Body of pancreas (tissue), 4 donors: ENCODE measurements around the gene GRID2.

ENCODE experiments used
- POLR2A ChIP-seq, 3 donors: fragments of 450-650 bp; IDR thresholded peaks; one replicate each; pipeline ENCODE4 v1.6.1; 2016; ENCODE audit warnings: antibody characterized with exemption in 3 of 3, mild to moderate bottlenecking in 2 of 3
- TF ChIP-seq, protein P1 (sequence below), 7 experiments: fragments of 450-650 bp in 4 of 7; fragments of 200-600 bp in 3 of 7; sonication (generic) in 3 of 7; IDR thresholded peaks; one replicate each; pipeline ENCODE4 v1.5.1; 2016 to 2019; ENCODE audit warnings: antibody characterized with exemption in 7 of 7

DNA sequence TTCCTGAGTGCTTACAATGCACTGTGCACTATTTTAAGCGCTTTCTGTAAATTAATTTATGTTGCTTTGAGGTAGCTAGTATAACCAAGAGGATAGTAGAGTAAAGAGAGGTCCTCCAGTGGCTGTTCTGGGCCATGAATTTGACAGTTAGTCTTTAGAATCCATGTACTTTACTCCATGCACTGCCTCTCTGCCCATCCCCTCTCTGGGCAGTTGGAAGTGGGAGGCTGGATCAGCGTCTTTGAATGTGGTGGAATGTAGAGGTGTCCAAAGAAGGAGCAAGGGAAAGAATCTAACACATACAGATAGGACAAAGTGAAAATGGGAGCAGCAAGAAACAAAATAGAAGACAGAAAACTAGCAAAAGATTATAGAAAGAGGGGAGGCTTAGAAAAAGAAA, 712.6 kb downstream of the GRID2 start:
- TF ChIP-seq, protein P1, sequence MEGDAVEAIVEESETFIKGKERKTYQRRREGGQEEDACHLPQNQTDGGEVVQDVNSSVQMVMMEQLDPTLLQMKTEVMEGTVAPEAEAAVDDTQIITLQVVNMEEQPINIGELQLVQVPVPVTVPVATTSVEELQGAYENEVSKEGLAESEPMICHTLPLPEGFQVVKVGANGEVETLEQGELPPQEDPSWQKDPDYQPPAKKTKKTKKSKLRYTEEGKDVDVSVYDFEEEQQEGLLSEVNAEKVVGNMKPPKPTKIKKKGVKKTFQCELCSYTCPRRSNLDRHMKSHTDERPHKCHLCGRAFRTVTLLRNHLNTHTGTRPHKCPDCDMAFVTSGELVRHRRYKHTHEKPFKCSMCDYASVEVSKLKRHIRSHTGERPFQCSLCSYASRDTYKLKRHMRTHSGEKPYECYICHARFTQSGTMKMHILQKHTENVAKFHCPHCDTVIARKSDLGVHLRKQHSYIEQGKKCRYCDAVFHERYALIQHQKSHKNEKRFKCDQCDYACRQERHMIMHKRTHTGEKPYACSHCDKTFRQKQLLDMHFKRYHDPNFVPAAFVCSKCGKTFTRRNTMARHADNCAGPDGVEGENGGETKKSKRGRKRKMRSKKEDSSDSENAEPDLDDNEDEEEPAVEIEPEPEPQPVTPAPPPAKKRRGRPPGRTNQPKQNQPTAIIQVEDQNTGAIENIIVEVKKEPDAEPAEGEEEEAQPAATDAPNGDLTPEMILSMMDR (IDR thresholded peaks at IDR 0.05) = no peak
- no peak for TF ChIP-seq POLR2A (IDR thresholded peaks at IDR 0.05)
